PC-3 (cell line): ENCODE measurements around the gene OR2V1.

ENCODE experiments used
- CTCF ChIP-seq: fragments of 300-600 bp; sonication (generic); conservative IDR thresholded peaks from 2 replicates; pipeline ENCODE4 v1.5.1; 2017; ENCODE audit warnings: antibody characterized with exemption, low read depth, mild to moderate bottlenecking, low read length
- EZH2 ChIP-seq: fragments of 300-600 bp; sonication (generic); IDR thresholded peaks from one replicate; pipeline ENCODE4 v1.6.1; 2017; ENCODE audit warnings: antibody characterized with exemption, mild to moderate bottlenecking, low read length; ENCODE audit not compliant: unreplicated experiment

DNA sequence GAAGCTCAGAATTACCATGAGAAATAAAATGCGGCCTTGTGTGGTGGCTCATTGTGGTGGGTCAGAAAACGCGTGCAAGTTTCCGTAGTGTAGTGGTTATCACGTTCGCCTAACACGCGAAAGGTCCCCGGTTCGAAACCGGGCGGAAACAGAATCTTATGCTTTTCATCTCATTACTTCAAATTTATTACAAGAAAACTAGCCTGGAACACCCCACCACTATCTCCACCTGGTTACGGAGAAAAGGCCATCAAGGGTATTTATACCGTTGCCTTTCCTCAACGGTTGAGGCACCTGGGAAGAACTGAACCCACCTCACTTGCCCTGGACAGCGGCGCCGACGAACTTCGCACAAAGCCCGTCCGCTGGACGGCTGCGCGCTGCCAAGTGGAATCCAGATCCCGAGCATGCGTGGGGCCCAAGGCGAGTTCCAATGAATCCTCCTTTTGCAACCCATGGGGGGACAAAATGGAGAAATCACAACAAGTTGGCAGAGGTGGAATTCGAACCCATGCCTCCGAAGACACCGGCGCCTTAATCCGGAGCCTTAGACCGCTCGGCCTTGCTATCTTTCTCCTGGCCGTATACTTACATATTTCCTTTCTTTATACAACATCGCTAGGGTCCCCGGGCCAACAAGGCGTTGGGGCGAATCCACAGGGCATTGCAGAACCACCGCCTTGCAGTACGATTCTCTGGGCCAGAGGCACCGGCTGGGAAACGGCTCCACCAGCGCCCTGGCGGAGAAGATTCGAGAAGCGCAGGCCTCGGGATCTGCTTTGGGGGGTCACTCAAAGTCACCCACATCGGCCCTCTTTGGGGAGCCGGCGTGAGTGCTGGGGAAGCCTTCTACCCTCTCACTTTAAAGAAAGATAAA is 33.3 kb upstream of the OR2V1 start:
- TF ChIP-seq CTCF = no peak
- TF ChIP-seq EZH2 = no peak
